Common myeloid progenitor, CD34-positive (primary cell): Measurements from ENCODE around the gene TSR3.

Experiments
- CTCF ChIA-PET: fragments of 350-600 bp; sonication (Branson Sonifier 250); formaldehyde crosslinking; loops from one replicate; lab custom pipeline; 2021; ENCODE audit warnings: antibody characterized with exemption; lab: Charles Lee
- POLR2A ChIA-PET: fragments of 350-600 bp; sonication (Branson Sonifier 250); formaldehyde crosslinking; loops from one replicate; lab custom pipeline; 2021; ENCODE audit warnings: antibody characterized with exemption; lab: Charles Lee
- DNase-seq, 3 donors: peaks; one replicate each; pipeline versions ENCODE4 v3.0.0 to v3.0.0-alpha.2; 2013
- H3K27ac ChIP-seq, 2 experiments: 1 replicate in 1 of 2; 2 replicates in 1 of 2; pipeline ENCODE4 v1.7.0; 2013; ENCODE audit warnings: inconsistent platforms in 2 of 2, low read length in 2 of 2, mild to moderate bottlenecking in 2 of 2, low read depth in 1 of 2, moderate library complexity in 1 of 2; ENCODE audit not compliant: severe bottlenecking in 2 of 2, insufficient read depth in 1 of 2, poor library complexity in 1 of 2
- H3K27me3 ChIP-seq, 5 experiments: replicated peaks in 2 of 5; 1 replicate in 3 of 5; 2 replicates in 2 of 5; pipeline versions ENCODE4 v1.6.1 to v1.7.0; 2013; ENCODE audit warnings: low read length in 4 of 5, mild to moderate bottlenecking in 2 of 5, moderate library complexity in 2 of 5, inconsistent platforms in 1 of 5; ENCODE audit not compliant: insufficient read depth in 5 of 5, control insufficient read depth in 4 of 5
- H3K36me3 ChIP-seq, 4 experiments: 1 replicate in 2 of 4; 2 replicates in 2 of 4; pipeline versions ENCODE4 v1.6.1 to v1.7.0; 2013; ENCODE audit warnings: low read length in 3 of 4, control low read depth in 1 of 4, mild to moderate bottlenecking in 1 of 4; ENCODE audit not compliant: control insufficient read depth in 4 of 4, insufficient read depth in 4 of 4
- H3K4me1 ChIP-seq, 4 experiments: 1 replicate in 3 of 4; 2 replicates in 1 of 4; pipeline versions ENCODE4 v1.6.1 to v1.7.1; 2013; ENCODE audit warnings: low read length in 3 of 4, mild to moderate bottlenecking in 3 of 4, control low read depth in 1 of 4, inconsistent platforms in 1 of 4, moderate library complexity in 1 of 4; ENCODE audit not compliant: control insufficient read depth in 4 of 4, insufficient read depth in 4 of 4; ENCODE audit errors: control extremely low read depth in 1 of 4
- H3K4me3 ChIP-seq, 7 experiments: 1 replicate in 4 of 7; 2 replicates in 3 of 7; pipeline versions ENCODE4 v1.5.1 to v1.7.0; 2013; ENCODE audit warnings: mild to moderate bottlenecking in 7 of 7, low read length in 6 of 7, moderate library complexity in 6 of 7, inconsistent platforms in 2 of 7, low read depth in 2 of 7, control low read depth in 1 of 7; ENCODE audit not compliant: insufficient read depth in 4 of 7, control insufficient read depth in 1 of 7; ENCODE audit errors: extremely low read depth in 1 of 7
- H3K9me3 ChIP-seq, 5 experiments: 1 replicate in 4 of 5; 2 replicates in 1 of 5; pipeline versions ENCODE4 v1.6.1 to v1.7.1; 2013; ENCODE audit warnings: low read length in 4 of 5, mild to moderate bottlenecking in 2 of 5, inconsistent platforms in 1 of 5, low read depth in 1 of 5, moderate library complexity in 1 of 5; ENCODE audit not compliant: control insufficient read depth in 4 of 5, insufficient read depth in 2 of 5; ENCODE audit errors: control extremely low read depth in 1 of 5
- WGBS: methylation state at CpG from one replicate; pipeline ENCODE4 v1.1.5; 2013; ENCODE audit not compliant: insufficient coverage; 5-methylcytosine and 5-hydroxymethylcytosine counted together

TSR3 gene

GRCh38 chr16:1346422-1347285, 5.0 kb downstream of the TSR3 start:
- H3K4me1 ChIP-seq, result peaks cover 2 to 31% (median 28%) of the 10 kb centered on the region in 4 experiments
- no peak overlapping the region for H3K4me3 ChIP-seq
- peaks cover 2 to 30% (median 18%) of the 10 kb centered on the region in 4 experiments for H3K36me3 ChIP-seq
- ChIA-PET POLR2A (no interaction called here), CTCF (interaction anchor here (0.9 to 3.7 kb wide), 4 partner anchors 9 to 19 kb away, joined by 3 to 17 read pairs (median 4); no protein-coding TSS in a partner anchor)
- no peaks in the 10 kb centered on the region for H3K27me3 ChIP-seq
- no peak for DNase-seq
- H3K9me3 ChIP-seq, result no peaks in the 10 kb centered on the region
- WGBS, result 86% methylated on average over 34 of the region's 34 CpGs
- H3K27ac ChIP-seq, result no peak overlapping the region

GRCh38 chr16:1345651-1346421, 5.8 kb downstream of the TSR3 start:
- Histone ChIP-seq H3K27ac (no peak overlapping the region), H3K27me3 (no peaks in the 10 kb centered on the region), H3K36me3 (peaks cover 2 to 30% (median 18%) of the 10 kb centered on the region in 4 experiments), H3K4me3 (no peak overlapping the region), H3K4me1 (peaks cover under 1 to 26% (median 23%) of the 10 kb centered on the region in 4 experiments), H3K9me3 (no peaks in the 10 kb centered on the region)
- POLR2A ChIA-PET, result no interaction called here
- CTCF ChIA-PET, result interaction anchor here (0.9 to 3.7 kb wide), 4 partner anchors 8 to 20 kb away, joined by 3 to 17 read pairs (median 4); no protein-coding TSS in a partner anchor
- no peak for DNase-seq
- 84% methylated on average over 21 of the region's 31 CpGs for WGBS

- Histone ChIP-seq H3K4me1 (peaks cover 0 to 21% (median 18%) of the 10 kb centered on the region in 4 experiments), H3K27ac (no peak overlapping the region), H3K9me3 (no peaks in the 10 kb centered on the region), H3K27me3 (no peaks in the 10 kb centered on the region), H3K36me3 (peaks cover 2 to 25% (median 16%) of the 10 kb centered on the region in 4 experiments), H3K4me3 (no peak overlapping the region)
- ChIA-PET CTCF (interaction anchor here (1.2 to 1.9 kb wide), 3 partner anchors 10 to 20 kb away, joined by 4 to 5 read pairs (median 4); no protein-coding TSS in a partner anchor), POLR2A (no interaction called here)
- DNase-seq, result no peak
- 82% methylated on average over 9 of the region's 11 CpGs for WGBS
Measured at GRCh38 chr16:1345087-1345486, 6.6 kb downstream of the TSR3 start.

GRCh38 chr16:1344499-1344898, 7.2 kb downstream of the TSR3 start:
- POLR2A ChIA-PET, result no interaction called here
- CTCF ChIA-PET, result interaction anchor here (1.2 to 1.7 kb wide), 2 partner anchors 9 to 19 kb away, joined by 4 to 5 read pairs; no protein-coding TSS in a partner anchor
- no peak for DNase-seq
- H3K9me3 ChIP-seq, result no peaks in the 10 kb centered on the region
- no peak overlapping the region for H3K4me3 ChIP-seq
- no peaks in the 10 kb centered on the region for H3K27me3 ChIP-seq
- peaks cover 2 to 19% (median 13%) of the 10 kb centered on the region in 4 experiments for H3K36me3 ChIP-seq
- 92% methylated on average over 14 of the region's 14 CpGs for WGBS
- H3K27ac ChIP-seq, result no peak overlapping the region
- peaks cover 0 to 21% (median 18%) of the 10 kb centered on the region in 4 experiments for H3K4me1 ChIP-seq

- Histone ChIP-seq H3K36me3 (peaks cover under 1 to 11% (median 5%) of the 10 kb centered on the region in 4 experiments), H3K27me3 (no peaks in the 10 kb centered on the region), H3K9me3 (no peaks in the 10 kb centered on the region), H3K4me3 (peak overlapping the region in 3 of 7 experiments; percentile 46 to 63 (median 52)), H3K4me1 (peaks cover 0 to 21% (median 18%) of the 10 kb centered on the region in 4 experiments), H3K27ac (no peak overlapping the region)
- DNase-seq, result no peak
- 53% methylated on average over 41 of the region's 44 CpGs for WGBS
- CTCF ChIA-PET, result interaction anchor here (0.9 to 1.7 kb wide), 4 partner anchors 8 to 82 kb away, joined by 3 to 5 read pairs (median 4); no protein-coding TSS in a partner anchor
- POLR2A ChIA-PET, result interaction anchor here (0.6 kb wide), 1 partner anchor 232 kb away, joined by 3 read pairs; no protein-coding TSS in a partner anchor
Measured at GRCh38 chr16:1343428-1344242, 8.0 kb downstream of the TSR3 start.
